Right lobe of liver (tissue), 4 donors: ENCODE data around the gene PLA2G4A.

Experiments used
- CTCF ChIP-seq, 4 donors: fragments of 200-600 bp in 3 of 4; fragments of 450-650 bp in 1 of 4; IDR thresholded peaks; one replicate each; pipeline versions ENCODE4 v1.5.1 to v1.8.0; 2016 to 2022; ENCODE audit warnings: antibody characterized with exemption in 4 of 4, mild to moderate bottlenecking in 2 of 4
- POLR2A ChIP-seq: fragments of 450-650 bp; IDR thresholded peaks from one replicate; pipeline ENCODE4 v1.6.1; 2017; ENCODE audit warnings: antibody characterized with exemption, mild to moderate bottlenecking
- donor health status: DM: no; HTN: no; CAD: no.
- donor health status: DM: no; HTN: no; CAD: no.
- donor health status: DM: no; HTN: yes; CAD: no.

GRCh38 chr1:186871784-186872183, 43.0 kb downstream of the PLA2G4A start:
- TF ChIP-seq CTCF (IDR thresholded peaks at IDR 0.05), result no peak
- TF ChIP-seq POLR2A, result no peak
